GM21423 (cell line): ENCODE results near the gene KCNQ1OT1.
A peak's percentile ranks its signal among the peaks of the same experiment; 100 is the strongest.

ENCODE experiments used
- ATAC-seq: cut with Tn5 transposase; IDR thresholded peaks from one replicate; pipeline ENCODE4 v1.9.1; 2021; ENCODE audit warnings: mild to moderate bottlenecking, moderate library complexity; ENCODE audit not compliant: unreplicated experiment

KCNQ1OT1 gene

GRCh38 chr11:2703363-2704141, 3.8 kb upstream of the KCNQ1OT1 start:
- ATAC-seq: no peak

- ATAC-seq: no peak
These were observed 3.1 kb upstream of the KCNQ1OT1 start for GRCh38 chr11:2702771-2703362.

- no peak for ATAC-seq
These were observed 2.2 kb upstream of the KCNQ1OT1 start for GRCh38 chr11:2701898-2702434.

GRCh38 chr11:2701230-2701629, 1.4 kb upstream of the KCNQ1OT1 start:
- no peak for ATAC-seq

GRCh38 chr11:2700415-2701211, 819 bp upstream of the KCNQ1OT1 start:
- peak; percentile 29 for ATAC-seq

GRCh38 chr11:2699185-2699530, 636 bp downstream of the KCNQ1OT1 start:
- peak; percentile 13 for ATAC-seq

GRCh38 chr11:2698386-2699184, 1.2 kb downstream of the KCNQ1OT1 start:
- no peak for ATAC-seq

GRCh38 chr11:2697866-2698265, 1.9 kb downstream of the KCNQ1OT1 start:
- no peak for ATAC-seq

GRCh38 chr11:2696455-2696854, 3.3 kb downstream of the KCNQ1OT1 start:
- ATAC-seq: no peak

- no peak for ATAC-seq
These were observed 4.5 kb downstream of the KCNQ1OT1 start for GRCh38 chr11:2694995-2695939.

GRCh38 chr11:2694495-2694894, 5.3 kb downstream of the KCNQ1OT1 start:
- ATAC-seq: no peak

- ATAC-seq: no peak
These were observed 6.2 kb downstream of the KCNQ1OT1 start for GRCh38 chr11:2693271-2694261.

- ATAC-seq: no peak
These were observed 7.6 kb downstream of the KCNQ1OT1 start for GRCh38 chr11:2691991-2692875.

- ATAC-seq: no peak
These were observed 8.4 kb downstream of the KCNQ1OT1 start for GRCh38 chr11:2691355-2691761.

- ATAC-seq: no peak
These were observed 9.0 kb downstream of the KCNQ1OT1 start for GRCh38 chr11:2690596-2691354.

- ATAC-seq: no peak
These were observed 9.9 kb downstream of the KCNQ1OT1 start for GRCh38 chr11:2689651-2690575.
